ENCODE data around the gene LRRC49.

The LRRC49 gene

GRCh38 chr15:71091601-71092000 is 199.0 kb downstream of the LRRC49 start:
- no peaks in the 10 kb centered on the region for H3K4me1 ChIP-seq (ENCODE audit: control insufficient read depth, low read length)
- no peaks in the 10 kb centered on the region for H3K27me3 ChIP-seq (ENCODE audit: control insufficient read depth, low read length)
- no peak overlapping the region for H3K4me3 ChIP-seq (ENCODE audit: low read length)
- no peaks in the 10 kb centered on the region for H3K79me2 ChIP-seq (ENCODE audit: control insufficient read depth, low read length)
- TF ChIP-seq, protein P1, sequence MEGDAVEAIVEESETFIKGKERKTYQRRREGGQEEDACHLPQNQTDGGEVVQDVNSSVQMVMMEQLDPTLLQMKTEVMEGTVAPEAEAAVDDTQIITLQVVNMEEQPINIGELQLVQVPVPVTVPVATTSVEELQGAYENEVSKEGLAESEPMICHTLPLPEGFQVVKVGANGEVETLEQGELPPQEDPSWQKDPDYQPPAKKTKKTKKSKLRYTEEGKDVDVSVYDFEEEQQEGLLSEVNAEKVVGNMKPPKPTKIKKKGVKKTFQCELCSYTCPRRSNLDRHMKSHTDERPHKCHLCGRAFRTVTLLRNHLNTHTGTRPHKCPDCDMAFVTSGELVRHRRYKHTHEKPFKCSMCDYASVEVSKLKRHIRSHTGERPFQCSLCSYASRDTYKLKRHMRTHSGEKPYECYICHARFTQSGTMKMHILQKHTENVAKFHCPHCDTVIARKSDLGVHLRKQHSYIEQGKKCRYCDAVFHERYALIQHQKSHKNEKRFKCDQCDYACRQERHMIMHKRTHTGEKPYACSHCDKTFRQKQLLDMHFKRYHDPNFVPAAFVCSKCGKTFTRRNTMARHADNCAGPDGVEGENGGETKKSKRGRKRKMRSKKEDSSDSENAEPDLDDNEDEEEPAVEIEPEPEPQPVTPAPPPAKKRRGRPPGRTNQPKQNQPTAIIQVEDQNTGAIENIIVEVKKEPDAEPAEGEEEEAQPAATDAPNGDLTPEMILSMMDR (IDR thresholded peaks at IDR 0.05; ENCODE audit: low read depth, low read length, poor library complexity, severe bottlenecking): no peak
- no peaks in the 10 kb centered on the region for H3K9me2 ChIP-seq (replicated peaks; ENCODE audit: control insufficient read depth, low read length)
- no peak overlapping the region for H3K4me2 ChIP-seq (ENCODE audit: low read length)
- H3K9me3 ChIP-seq (ENCODE audit: control insufficient read depth, insufficient read depth, low read length): no peaks in the 10 kb centered on the region; the same call in 1 of the 2 replicates
- no peaks in the 10 kb centered on the region for H3K36me3 ChIP-seq (ENCODE audit: control insufficient read depth, low read length)
- H3K27ac ChIP-seq (ENCODE audit: low read depth, low read length): no peak overlapping the region
- no peaks in the 10 kb centered on the region for H4K20me1 ChIP-seq (ENCODE audit: control insufficient read depth, insufficient read depth, low read depth, low read length)
- no peaks in the 10 kb centered on the region for H3F3A ChIP-seq (ENCODE audit: control insufficient read depth, insufficient read depth)

- Histone ChIP-seq H3K27ac (ENCODE audit: low read depth, low read length) (no peak overlapping the region), H4K20me1 (ENCODE audit: control insufficient read depth, insufficient read depth, low read depth, low read length) (no peaks in the 10 kb centered on the region), H3K4me3 (ENCODE audit: low read length) (no peak overlapping the region), H3K4me2 (ENCODE audit: low read length) (no peak overlapping the region), H3K79me2 (ENCODE audit: control insufficient read depth, low read length) (no peaks in the 10 kb centered on the region), H3F3A (ENCODE audit: control insufficient read depth, insufficient read depth) (no peaks in the 10 kb centered on the region), H3K27me3 (ENCODE audit: control insufficient read depth, low read length) (no peaks in the 10 kb centered on the region), H3K9me2 (replicated peaks; ENCODE audit: control insufficient read depth, low read length) (no peaks in the 10 kb centered on the region), H3K4me1 (ENCODE audit: control insufficient read depth, low read length) (no peaks in the 10 kb centered on the region), H3K9me3 (ENCODE audit: control insufficient read depth, insufficient read depth, low read length) (no peaks in the 10 kb centered on the region; the same call in 1 of the 2 replicates), H3K36me3 (ENCODE audit: control insufficient read depth, low read length) (no peaks in the 10 kb centered on the region)
- TF ChIP-seq, protein P1 (IDR thresholded peaks at IDR 0.05; ENCODE audit: low read depth, low read length, poor library complexity, severe bottlenecking): no peak
- TF ChIP-seq EZH2phosphoT487 (IDR thresholded peaks at IDR 0.05; ENCODE audit: borderline replicate concordance, low read length): no peak
Observed at GRCh38 chr15:71092056-71092600, 199.5 kb downstream of the LRRC49 start.

- Histone ChIP-seq H3K27me3 (ENCODE audit: control insufficient read depth, low read length) (no peaks in the 10 kb centered on the region), H3K4me3 (ENCODE audit: low read length) (no peak overlapping the region), H3F3A (ENCODE audit: control insufficient read depth, insufficient read depth) (no peaks in the 10 kb centered on the region), H3K79me2 (ENCODE audit: control insufficient read depth, low read length) (no peaks in the 10 kb centered on the region), H3K27ac (ENCODE audit: low read depth, low read length) (no peak overlapping the region), H4K20me1 (ENCODE audit: control insufficient read depth, insufficient read depth, low read depth, low read length) (no peaks in the 10 kb centered on the region), H3K36me3 (ENCODE audit: control insufficient read depth, low read length) (no peaks in the 10 kb centered on the region), H3K4me2 (ENCODE audit: low read length) (no peak overlapping the region), H3K4me1 (ENCODE audit: control insufficient read depth, low read length) (no peaks in the 10 kb centered on the region), H3K9me2 (replicated peaks; ENCODE audit: control insufficient read depth, low read length) (no peaks in the 10 kb centered on the region), H3K9me3 (ENCODE audit: control insufficient read depth, insufficient read depth, low read length) (no peaks in the 10 kb centered on the region; the same call in 1 of the 2 replicates)
- TF ChIP-seq, protein P1 (IDR thresholded peaks at IDR 0.05; ENCODE audit: low read depth, low read length, poor library complexity, severe bottlenecking): no peak
- TF ChIP-seq EZH2phosphoT487 (IDR thresholded peaks at IDR 0.05; ENCODE audit: borderline replicate concordance, low read length): no peak
Observed at GRCh38 chr15:71093054-71094024, 200.7 kb downstream of the LRRC49 start.
